HCT116 (cell line): ENCODE measurements around the gene SERPINB13.

Experiments used
- CTCF ChIP-seq, 3 experiments: fragments of 200-600 bp in 1 of 3; sonication (generic) in 1 of 3; IDR thresholded peaks in 2 of 3; conservative IDR thresholded peaks in 1 of 3; 2 replicates each; pipeline ENCODE4 v1.5.1; 2012 to 2017; ENCODE audit warnings: low read depth in 2 of 3, low read length in 2 of 3, antibody characterized with exemption in 1 of 3, borderline replicate concordance in 1 of 3, control low read depth in 1 of 3, mild to moderate bottlenecking in 1 of 3, mixed read lengths in 1 of 3, mixed run types in 1 of 3, moderate library complexity in 1 of 3; ENCODE audit not compliant: insufficient read depth in 1 of 3
- EZH2phosphoT487 ChIP-seq: fragments of 200-600 bp; IDR thresholded peaks from 2 replicates; pipeline ENCODE4 v1.6.1; 2018; ENCODE audit warnings: antibody characterized with exemption, borderline replicate concordance
- MAX ChIP-seq: IDR thresholded peaks from 2 replicates; pipeline ENCODE4 v1.6.1; 2012
- POLR2A ChIP-seq: IDR thresholded peaks from 2 replicates; pipeline ENCODE4 v1.7.0; 2011; ENCODE audit warnings: borderline replicate concordance; ENCODE audit not compliant: insufficient read depth, insufficient read length; ENCODE audit errors: extremely low read depth
- REST ChIP-seq: IDR thresholded peaks from 2 replicates; pipeline ENCODE4 v1.6.1; 2012; ENCODE audit warnings: low read depth
- SRF ChIP-seq: IDR thresholded peaks from 2 replicates; pipeline ENCODE4 v1.6.1; 2012; ENCODE audit warnings: low read depth

GRCh38 chr18:63627819-63628218 lies 40.7 kb downstream of the SERPINB13 start:
- TF ChIP-seq MAX (no peak), POLR2A (no peak), CTCF (IDR thresholded peaks at IDR 0.05 in 2 of 3, conservative IDR thresholded peaks at IDR 0.05 in 1 of 3; ENCODE audit: borderline replicate concordance in 1 of 3, insufficient read depth in 1 of 3, low read depth in 2 of 3, low read length in 2 of 3) (no peak), EZH2phosphoT487 (no peak), REST (no peak), SRF (no peak)
